GM23248 (cell line): Measurements from ENCODE around the gene DPCD.

ENCODE experiments used
- EZH2 ChIP-seq: fragments of 200-600 bp; sonication (generic); IDR thresholded peaks from 2 replicates; pipeline ENCODE4 v1.6.1; 2018; ENCODE audit warnings: antibody characterized with exemption, mild to moderate bottlenecking; ENCODE audit not compliant: insufficient read depth, poor library complexity, severe bottlenecking
- EZH2phosphoT487 ChIP-seq: fragments of 200-600 bp; sonication (generic); IDR thresholded peaks from 2 replicates; pipeline ENCODE4 v1.6.1; 2018; ENCODE audit warnings: antibody characterized with exemption, moderate library complexity, mild to moderate bottlenecking, low read depth; ENCODE audit not compliant: insufficient read depth

DNA sequence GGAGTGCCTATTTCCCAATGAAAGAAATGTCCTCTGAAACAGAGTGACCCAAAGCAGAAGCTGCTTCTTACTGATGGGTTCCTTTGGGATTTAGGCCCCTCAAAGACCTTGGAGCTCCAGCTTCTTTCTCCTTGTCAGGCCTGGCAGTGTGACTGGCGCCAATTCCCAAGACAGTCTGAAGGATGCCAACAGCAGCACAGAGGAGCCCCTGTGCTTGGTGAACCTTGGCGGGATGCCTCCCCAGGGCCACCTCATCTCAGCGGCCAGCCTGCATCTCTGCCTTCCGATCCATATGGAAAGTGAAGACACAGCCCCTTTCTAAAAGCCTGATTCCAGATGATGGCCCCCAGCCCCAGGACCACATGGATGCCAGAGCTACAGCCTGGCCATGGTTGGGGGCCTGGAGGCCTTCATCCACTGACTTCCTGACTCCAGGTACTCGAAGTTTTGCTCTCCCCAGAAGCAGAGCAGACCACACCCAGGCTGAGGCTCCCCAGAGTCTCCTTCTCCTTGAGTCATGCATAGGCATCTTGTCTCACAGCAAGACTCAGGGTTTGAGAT is 61.5 kb downstream of the DPCD start:
- TF ChIP-seq EZH2 (no peak), EZH2phosphoT487 (no peak)
